Stimulated activated CD4-positive, alpha-beta T cell treated with anti-CD3 and anti-CD28 coated beads, Interleukin-4, amount 100 ng/mL, for 24 hours (primary cell): ENCODE measurements around the gene ERC1.
"Not testable (repeated sequence)": the region's sequence is repeated elsewhere in the genome, so short reads cannot be mapped to it uniquely, and the experiment has no call there.

ENCODE experiments used
- DNase-seq: peaks from one replicate; pipeline ENCODE4 v3.0.0-alpha.2; 2020

The ERC1 gene

GRCh38 chr12:1131811-1132224 lies 140.8 kb downstream of the ERC1 start:
- no peak for DNase-seq

DNA sequence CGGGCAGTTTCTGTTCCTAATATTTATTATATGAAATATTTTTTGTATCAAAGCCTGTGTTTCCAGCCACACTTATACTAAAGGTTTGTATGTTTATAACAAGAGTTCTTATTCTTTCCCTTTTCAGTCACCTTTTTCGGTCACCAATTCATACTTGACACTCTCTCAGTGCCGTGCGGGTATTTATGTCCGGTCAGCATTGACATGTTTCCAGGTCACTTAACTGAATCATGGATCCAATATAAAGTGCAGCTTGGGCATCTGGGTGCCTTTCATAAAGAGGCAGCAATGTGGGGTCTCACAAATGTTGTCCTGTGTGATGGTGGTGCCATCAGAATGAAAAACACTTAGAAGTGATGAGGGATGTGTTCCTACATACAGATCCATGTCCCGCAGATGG lies 141.3 kb downstream of the ERC1 start:
- DNase-seq = no peak

- no peak for DNase-seq
Measured at GRCh38 chr12:1138691-1139090, 147.7 kb downstream of the ERC1 start.

GRCh38 chr12:1146758-1147157 lies 155.7 kb downstream of the ERC1 start:
- DNase-seq = not testable (repeated sequence)

- no peak for DNase-seq
Measured at GRCh38 chr12:1147821-1148220, 156.8 kb downstream of the ERC1 start.

DNA sequence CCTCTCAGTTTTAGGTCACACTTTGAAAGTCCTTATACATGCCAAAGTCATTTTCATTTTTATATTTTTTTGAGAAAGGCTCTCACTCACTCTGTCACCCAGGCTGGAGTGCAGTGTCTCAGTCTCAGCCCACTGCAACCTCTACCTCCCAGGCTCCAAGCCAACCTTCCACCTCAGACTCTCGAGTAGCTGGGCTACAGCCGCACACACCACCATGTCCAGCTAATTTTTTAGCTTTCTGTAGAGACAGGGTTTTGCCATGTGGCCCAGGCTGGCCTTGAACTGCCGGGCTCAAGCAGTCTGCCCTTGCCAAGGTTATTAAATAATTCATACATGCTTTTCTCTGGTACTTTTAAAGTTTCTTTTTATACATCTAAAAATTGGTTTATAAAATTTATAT lies 166.0 kb downstream of the ERC1 start:
- DNase-seq = no peak

DNA sequence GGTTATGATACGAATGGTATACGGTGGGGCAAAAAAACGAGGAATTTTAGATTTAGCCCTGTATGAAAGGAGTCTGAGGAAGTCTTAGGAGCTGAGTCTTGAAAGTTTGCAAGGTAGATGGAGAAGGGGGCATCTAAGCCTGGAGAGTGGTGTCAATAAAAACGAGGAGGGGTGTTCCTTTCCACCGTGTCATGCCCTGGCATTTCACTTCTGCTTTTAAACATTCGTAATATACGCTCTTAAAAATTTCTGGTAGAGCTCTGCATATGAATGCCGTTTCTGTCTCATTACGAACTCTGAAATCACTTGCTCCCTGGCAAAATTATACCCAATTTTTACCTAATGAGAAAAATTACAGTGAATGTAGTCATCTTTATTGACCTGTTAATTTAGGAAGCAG lies 170.2 kb downstream of the ERC1 start:
- no peak for DNase-seq

DNA sequence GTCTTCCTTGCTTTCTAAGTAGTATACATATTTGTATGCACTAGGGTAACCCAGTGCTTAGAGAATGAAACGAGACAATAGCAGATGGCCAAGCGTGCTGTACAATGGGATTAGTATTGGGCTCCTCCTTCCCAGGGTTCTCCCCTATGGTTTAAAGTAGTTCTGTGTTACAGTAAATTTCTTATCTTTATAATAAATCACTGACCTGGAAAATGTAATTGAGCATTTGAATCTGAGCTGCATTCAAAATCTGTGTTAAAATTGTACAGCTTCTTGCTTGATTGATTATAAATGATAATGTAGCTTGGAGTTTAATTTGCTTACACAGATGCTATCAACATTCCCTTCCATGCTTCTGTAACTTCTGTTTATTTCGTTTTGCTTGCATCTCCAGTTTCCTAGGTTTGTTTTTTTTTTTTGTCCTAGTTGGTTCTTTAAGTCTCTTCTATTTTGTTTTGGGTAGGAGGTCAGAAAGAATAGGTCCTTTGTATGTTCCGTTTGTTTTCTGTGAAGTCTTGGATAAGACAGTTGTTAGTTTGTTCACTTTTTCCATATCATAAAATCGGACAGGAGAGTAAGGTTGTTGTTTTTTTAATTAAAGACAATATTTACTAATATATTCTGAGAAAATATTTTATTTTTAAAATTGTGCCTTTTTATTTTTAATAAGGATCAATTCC lies 171.2 kb downstream of the ERC1 start:
- DNase-seq = no peak

DNA sequence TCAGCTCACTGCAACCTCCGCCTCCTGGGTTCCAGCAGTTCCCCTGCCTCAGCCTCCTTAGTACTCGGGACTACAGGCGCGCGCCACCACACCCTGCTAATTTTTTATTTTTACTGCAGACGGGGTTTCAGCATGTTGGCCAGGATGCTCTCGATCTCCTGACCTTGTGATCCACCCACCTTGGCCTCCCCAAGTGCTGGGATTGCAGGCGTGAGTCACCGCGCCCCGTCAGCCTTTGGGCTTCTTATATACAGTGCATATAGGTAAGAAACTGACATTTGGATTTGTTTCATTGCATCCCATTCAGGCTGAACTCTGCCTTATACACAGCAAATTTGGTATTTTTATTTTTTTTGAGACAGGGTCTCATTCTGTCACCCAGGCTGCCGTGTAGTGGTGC lies 176.8 kb downstream of the ERC1 start:
- DNase-seq = no peak

DNA sequence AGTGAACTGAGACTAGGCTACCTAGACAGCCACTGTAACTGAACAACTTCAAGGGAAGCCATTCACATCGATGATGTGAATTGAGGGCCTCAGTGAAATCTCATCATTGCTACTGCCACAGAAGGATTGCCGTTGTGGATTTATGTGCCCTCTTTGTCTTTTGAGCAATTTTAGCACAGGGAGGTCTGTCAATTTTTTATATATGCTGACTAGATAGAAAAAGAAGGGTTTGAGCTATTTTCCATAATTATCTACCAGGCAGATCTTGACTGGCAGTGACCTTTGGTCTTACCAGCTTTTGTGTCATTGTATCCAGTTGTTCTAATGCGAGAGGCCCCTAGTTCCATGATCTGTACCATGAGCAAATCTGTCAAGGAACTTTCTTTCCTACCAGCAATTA lies 179.4 kb downstream of the ERC1 start:
- no peak for DNase-seq

GRCh38 chr12:1171657-1172408 lies 180.8 kb downstream of the ERC1 start:
- DNase-seq = no peak

DNA sequence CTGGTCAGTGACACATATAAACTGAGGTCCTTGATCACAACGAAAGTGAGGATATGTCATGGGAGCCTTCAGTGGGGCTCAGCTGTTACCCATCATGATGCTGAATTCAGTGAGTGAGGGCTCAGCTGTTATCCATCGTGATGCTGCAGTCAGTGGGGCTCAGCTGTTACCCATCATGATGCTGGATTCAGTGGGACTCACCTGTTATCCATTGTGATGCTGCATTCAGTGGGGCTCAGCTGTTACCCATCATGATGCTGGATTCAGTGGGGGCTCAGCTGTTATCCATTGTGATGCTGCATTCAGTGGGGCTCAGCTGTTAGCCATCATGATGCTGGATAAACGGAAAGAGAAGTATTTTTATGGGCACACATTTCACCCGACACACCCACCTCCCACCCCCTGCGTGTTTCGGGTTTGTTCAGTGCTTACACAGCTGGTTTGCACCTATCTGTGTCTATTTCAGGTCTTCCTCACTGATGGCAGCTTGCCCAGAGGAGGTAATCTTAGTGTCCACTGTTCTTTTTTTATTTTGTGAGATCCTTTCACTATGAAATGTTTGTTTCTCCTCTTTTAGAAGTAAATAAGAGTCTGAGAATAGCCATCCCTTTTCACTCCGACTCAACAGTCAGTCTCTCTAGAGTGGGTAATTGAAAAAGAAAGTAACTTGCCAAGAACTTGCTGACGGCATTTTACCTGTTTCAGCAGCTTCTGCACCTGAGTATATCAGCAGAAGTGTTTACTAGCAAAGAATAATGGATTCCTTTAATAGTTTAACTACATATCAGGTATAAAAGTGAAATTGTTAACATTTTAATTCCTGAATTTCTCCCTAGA lies 183.0 kb downstream of the ERC1 start:
- DNase-seq = no peak

DNA sequence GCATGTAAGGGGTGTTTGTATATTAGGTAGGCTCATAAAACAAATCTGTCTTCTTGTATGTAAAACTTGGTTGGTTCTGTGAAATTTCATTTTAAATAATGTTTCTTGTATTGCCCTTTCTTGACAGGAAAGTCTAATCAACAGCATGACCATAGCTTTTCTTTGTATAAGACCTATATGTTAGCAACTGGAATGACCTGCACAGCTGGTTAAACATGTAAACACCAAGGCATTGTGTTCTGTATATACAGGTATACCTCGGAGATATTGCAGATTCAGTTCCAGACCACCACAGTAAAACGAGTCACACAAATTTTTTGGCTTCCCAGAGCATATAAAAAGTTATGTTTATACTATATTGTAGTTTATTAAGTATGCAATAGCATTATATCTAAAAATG lies 183.6 kb downstream of the ERC1 start:
- DNase-seq = no peak

GRCh38 chr12:1176191-1176590 lies 185.2 kb downstream of the ERC1 start:
- DNase-seq = no peak

- DNase-seq = no peak
Measured at GRCh38 chr12:1179128-1179527, 188.1 kb downstream of the ERC1 start.

DNA sequence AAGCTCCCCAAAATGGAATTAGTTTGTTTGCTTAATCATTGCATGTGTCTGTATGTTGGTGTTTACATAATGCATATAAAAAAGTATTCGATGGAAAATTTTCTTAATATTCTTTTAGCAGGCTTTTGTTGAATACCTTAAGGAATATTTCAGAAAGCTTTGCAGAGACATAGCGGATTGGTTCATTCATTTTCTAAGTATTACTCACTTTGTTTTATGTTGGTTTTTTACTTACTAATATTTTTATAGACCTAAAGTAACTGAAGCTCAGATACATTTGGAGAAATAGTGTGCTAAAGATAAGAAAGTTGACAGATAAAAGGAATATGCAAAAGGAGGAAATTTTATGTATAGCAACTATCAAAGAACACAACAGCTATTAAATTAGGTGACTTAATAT lies 191.0 kb downstream of the ERC1 start:
- DNase-seq = no peak

GRCh38 chr12:1184402-1184801 lies 193.4 kb downstream of the ERC1 start:
- no peak for DNase-seq

GRCh38 chr12:1185460-1186182 lies 194.6 kb downstream of the ERC1 start:
- no peak for DNase-seq

DNA sequence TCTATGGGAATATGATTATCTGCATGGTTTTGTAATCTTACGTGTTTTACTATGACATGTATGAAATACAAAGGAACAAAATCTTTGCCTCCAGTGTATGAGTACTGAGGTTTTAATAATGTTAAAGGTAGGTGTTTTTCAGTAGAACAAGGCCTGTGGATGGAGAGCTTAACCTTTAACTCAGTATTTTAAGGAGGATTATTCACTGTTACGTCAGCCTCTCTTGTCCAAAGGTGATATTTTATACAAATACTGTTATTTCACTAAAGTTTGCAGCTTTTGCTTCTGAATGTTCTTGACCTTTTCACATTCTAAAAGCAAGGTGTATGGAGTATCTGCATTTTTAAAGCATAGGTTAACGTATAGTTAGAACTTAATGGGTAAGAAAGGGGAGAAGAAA lies 195.3 kb downstream of the ERC1 start:
- DNase-seq = no peak

DNA sequence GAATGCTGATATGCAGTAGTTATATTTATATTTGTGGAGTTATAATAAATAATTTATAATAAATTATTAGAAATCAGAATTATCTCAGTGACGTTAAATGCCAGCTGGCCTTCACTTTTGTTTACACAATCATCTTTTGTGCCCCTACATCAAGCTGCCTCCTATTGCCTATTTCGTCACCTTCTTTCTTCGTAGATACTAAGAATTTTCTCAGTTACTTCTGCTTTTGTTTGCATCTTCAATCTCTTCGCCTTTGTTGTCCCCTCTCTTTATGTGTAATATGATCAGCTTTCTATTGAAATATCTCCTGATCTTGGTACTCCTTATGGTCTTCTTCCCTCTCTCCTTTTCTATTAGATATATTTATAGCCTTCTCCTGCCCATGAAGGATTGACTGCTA lies 197.0 kb downstream of the ERC1 start:
- no peak for DNase-seq

- no peak for DNase-seq
Measured at GRCh38 chr12:1189163-1189562, 198.1 kb downstream of the ERC1 start.

- DNase-seq = no peak
Measured at GRCh38 chr12:1195513-1195912, 204.5 kb downstream of the ERC1 start.
